Hepatocyte (in vitro differentiated cells): ENCODE data around the gene CHST13.

ENCODE experiments used
- EZH2 ChIP-seq: fragments of 200-600 bp; sonication (generic); IDR thresholded peaks from 2 replicates; pipeline ENCODE4 v1.6.1; 2016; ENCODE audit warnings: antibody characterized with exemption, mild to moderate bottlenecking, borderline replicate concordance
- TF ChIP-seq, protein P1 (sequence below): fragments of 200-600 bp; sonication (generic); IDR thresholded peaks from 2 replicates; pipeline ENCODE4 v1.5.1; 2016; ENCODE audit warnings: antibody characterized with exemption, mild to moderate bottlenecking; ENCODE audit not compliant: poor library complexity

DNA sequence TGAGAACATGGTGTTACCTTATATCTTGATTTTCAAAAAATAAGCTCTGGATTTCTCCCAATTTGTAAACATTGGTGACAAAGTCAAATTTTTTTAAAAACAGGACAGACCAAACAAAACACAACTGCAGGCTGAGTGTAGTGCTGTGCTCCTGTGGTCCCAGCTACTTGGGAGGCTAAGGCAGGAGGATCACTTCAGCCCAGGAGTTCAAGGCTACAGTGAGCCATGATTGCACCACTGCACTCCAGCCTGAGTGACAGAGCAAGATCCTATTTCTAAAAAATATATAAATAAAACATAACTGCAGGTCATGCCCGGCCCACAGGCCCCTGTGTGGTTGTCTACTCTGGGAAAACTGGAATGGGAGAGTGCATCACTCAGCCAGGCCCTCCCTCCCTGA, 44.3 kb upstream of the CHST13 start:
- TF ChIP-seq, protein P1, sequence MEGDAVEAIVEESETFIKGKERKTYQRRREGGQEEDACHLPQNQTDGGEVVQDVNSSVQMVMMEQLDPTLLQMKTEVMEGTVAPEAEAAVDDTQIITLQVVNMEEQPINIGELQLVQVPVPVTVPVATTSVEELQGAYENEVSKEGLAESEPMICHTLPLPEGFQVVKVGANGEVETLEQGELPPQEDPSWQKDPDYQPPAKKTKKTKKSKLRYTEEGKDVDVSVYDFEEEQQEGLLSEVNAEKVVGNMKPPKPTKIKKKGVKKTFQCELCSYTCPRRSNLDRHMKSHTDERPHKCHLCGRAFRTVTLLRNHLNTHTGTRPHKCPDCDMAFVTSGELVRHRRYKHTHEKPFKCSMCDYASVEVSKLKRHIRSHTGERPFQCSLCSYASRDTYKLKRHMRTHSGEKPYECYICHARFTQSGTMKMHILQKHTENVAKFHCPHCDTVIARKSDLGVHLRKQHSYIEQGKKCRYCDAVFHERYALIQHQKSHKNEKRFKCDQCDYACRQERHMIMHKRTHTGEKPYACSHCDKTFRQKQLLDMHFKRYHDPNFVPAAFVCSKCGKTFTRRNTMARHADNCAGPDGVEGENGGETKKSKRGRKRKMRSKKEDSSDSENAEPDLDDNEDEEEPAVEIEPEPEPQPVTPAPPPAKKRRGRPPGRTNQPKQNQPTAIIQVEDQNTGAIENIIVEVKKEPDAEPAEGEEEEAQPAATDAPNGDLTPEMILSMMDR, result no peak
- TF ChIP-seq EZH2, result no peak
